Measurements from ENCODE around the gene NEUROD4.

Gene NEUROD4

GRCh38 chr12:55044135-55044534, 24.4 kb downstream of the NEUROD4 start:
- Histone ChIP-seq H3K4me3 (ENCODE audit: low read depth, low read length) (no peak overlapping the region), H3K4me1 (no peaks in the 10 kb centered on the region), H3K9me3 (no peaks in the 10 kb centered on the region), H3K36me3 (no peaks in the 10 kb centered on the region), H3K27me3 (no peaks in the 10 kb centered on the region)
- no peak for TF ChIP-seq CTCF (IDR thresholded peaks at IDR 0.05; ENCODE audit: low read depth, low read length)
- DNase-seq, result no peak

- TF ChIP-seq CTCF (IDR thresholded peaks at IDR 0.05; ENCODE audit: low read depth, low read length), result no peak
- no peak for DNase-seq
- no peak overlapping the region for H3K4me3 ChIP-seq (ENCODE audit: low read depth, low read length)
Observed at GRCh38 chr12:55049676-55050075, 29.9 kb downstream of the NEUROD4 start.

GRCh38 chr12:55051197-55051947, 31.6 kb downstream of the NEUROD4 start:
- no peak for DNase-seq
- no peak overlapping the region for H3K4me3 ChIP-seq (ENCODE audit: low read depth, low read length)
- H3K9me3 ChIP-seq, result no peaks in the 10 kb centered on the region

More at GRCh38 chr12:55049676-55050075, 29.9 kb downstream of the NEUROD4 start:
- H3K9me3 ChIP-seq, result no peaks in the 10 kb centered on the region
- no peaks in the 10 kb centered on the region for H3K27me3 ChIP-seq
- no peaks in the 10 kb centered on the region for H3K4me1 ChIP-seq
- H3K36me3 ChIP-seq, result no peaks in the 10 kb centered on the region

GRCh38 chr12:55057481-55057880, 37.7 kb downstream of the NEUROD4 start:
- Histone ChIP-seq H3K9me3 (no peaks in the 10 kb centered on the region), H3K4me3 (ENCODE audit: low read depth, low read length) (no peak overlapping the region), H3K4me1 (no peaks in the 10 kb centered on the region), H3K27me3 (no peaks in the 10 kb centered on the region; the same call in none of the 2 replicates), H3K36me3 (no peaks in the 10 kb centered on the region)
- no peak for TF ChIP-seq CTCF (IDR thresholded peaks at IDR 0.05; ENCODE audit: low read depth, low read length)
- no peak for DNase-seq

More at GRCh38 chr12:55051197-55051947, 31.6 kb downstream of the NEUROD4 start:
- Histone ChIP-seq H3K4me1 (no peaks in the 10 kb centered on the region), H3K27me3 (no peaks in the 10 kb centered on the region), H3K36me3 (no peaks in the 10 kb centered on the region)
- no peak for TF ChIP-seq CTCF (IDR thresholded peaks at IDR 0.05; ENCODE audit: low read depth, low read length)

GRCh38 chr12:55058082-55058481, 38.3 kb downstream of the NEUROD4 start:
- Histone ChIP-seq H3K4me3 (ENCODE audit: low read depth, low read length) (no peak overlapping the region), H3K9me3 (no peaks in the 10 kb centered on the region), H3K27me3 (no peaks in the 10 kb centered on the region; the same call in none of the 2 replicates), H3K36me3 (no peaks in the 10 kb centered on the region), H3K4me1 (no peaks in the 10 kb centered on the region)
- TF ChIP-seq CTCF (IDR thresholded peaks at IDR 0.05; ENCODE audit: low read depth, low read length), result no peak
- no peak for DNase-seq

GRCh38 chr12:55058776-55059175, 39.0 kb downstream of the NEUROD4 start:
- H3K4me1 ChIP-seq, result no peaks in the 10 kb centered on the region
- no peaks in the 10 kb centered on the region; the same call in none of the 2 replicates for H3K27me3 ChIP-seq
- H3K36me3 ChIP-seq, result no peaks in the 10 kb centered on the region
- DNase-seq, result no peak
- no peak overlapping the region for H3K4me3 ChIP-seq (ENCODE audit: low read depth, low read length)
- TF ChIP-seq CTCF (IDR thresholded peaks at IDR 0.05; ENCODE audit: low read depth, low read length), result no peak
- H3K9me3 ChIP-seq, result no peaks in the 10 kb centered on the region
